Adrenal gland (tissue), 12 donors: ENCODE measurements around the gene ADCK1. TPM values are rescaled to one million over a fixed set of nuclear protein-coding genes. Genes with fewer than 3 reads are reported as not detected.

Experiments
- DNase-seq, 7 donors: peaks; one replicate each; pipeline ENCODE4 v3.0.0-alpha.2; 2019 to 2020
- H3K27ac ChIP-seq, 5 donors: fragments of 200-600 bp; sonication (generic) in 4 of 5; 1 replicate in 3 of 5; 2 replicates in 2 of 5; pipeline versions ENCODE4 v1.5.1 to v1.8.0; 2016 to 2020; ENCODE audit warnings: mild to moderate bottlenecking in 1 of 5
- H3K27me3 ChIP-seq: fragments of 200-600 bp; 2 replicates; pipeline ENCODE4 v1.8.0; 2021
- H3K36me3 ChIP-seq, 2 donors: fragments of 200-600 bp; replicated peaks in 1 of 2; 1 replicate in 1 of 2; 2 replicates in 1 of 2; pipeline versions ENCODE4 v1.5.1 to v1.8.0; 2018 to 2022
- H3K4me1 ChIP-seq, 2 donors: fragments of 200-600 bp; replicated peaks in 1 of 2; 1 replicate in 1 of 2; 2 replicates in 1 of 2; pipeline versions ENCODE4 v1.5.1 to v1.8.0; 2018 to 2021
- H3K4me3 ChIP-seq, 4 donors: fragments of 200-600 bp; sonication (generic) in 3 of 4; one replicate each; pipeline ENCODE4 v1.5.1; 2016 to 2018
- H3K9me3 ChIP-seq, 3 donors: fragments of 200-600 bp; sonication (generic) in 1 of 3; replicated peaks in 1 of 3; 1 replicate in 2 of 3; 2 replicates in 1 of 3; pipeline versions ENCODE4 v1.5.1 to v1.8.0; 2016 to 2021
- CTCF ChIP-seq, 6 experiments: fragments of 450-650 bp in 4 of 6; fragments of 200-600 bp in 2 of 6; sonication (generic) in 1 of 6; IDR thresholded peaks; 1 replicate in 5 of 6; 2 replicates in 1 of 6; pipeline versions ENCODE4 v1.5.1 to v1.8.0; 2016 to 2021; ENCODE audit warnings: antibody characterized with exemption in 6 of 6, mild to moderate bottlenecking in 2 of 6, moderate library complexity in 1 of 6
- POLR2A ChIP-seq, 2 donors: fragments of 450-650 bp; IDR thresholded peaks; one replicate each; pipeline ENCODE4 v1.6.1; 2017; ENCODE audit warnings: antibody characterized with exemption in 2 of 2, mild to moderate bottlenecking in 2 of 2, moderate library complexity in 1 of 2
- WGBS, 4 donors: extraction: QIAGEN DNeasy Blood & Tissue Kit in 2 of 4; methylation state at CpG; one replicate each; pipeline versions ENCODE4 v1.1.5 to v1.1.7; 2013 to 2017; 5-methylcytosine and 5-hydroxymethylcytosine counted together
- intact Hi-C, 2 donors: fragments of 100-400 bp; cut with DNase I; formaldehyde crosslinking; loops; one replicate each; pipeline versions ENCODE4 v1.14.1 to v1.15.0; 2022 to 2023
- polyA plus RNA-seq, 3 donors: library from polyadenylated mRNA; stranded (reverse); fragments of 200-250 nt in 2 of 3; fragments of 350-450 nt in 1 of 3; fragmentation: Illumina TruSeq in 1 of 3; extraction: RNeasy Lipid Tissue Mini Kit (QIAGEN cat#74804) in 1 of 3; gene quantifications; one replicate each; pipeline ENCODE4 v1.2.3, GENCODE V29; 2013 to 2014
- total RNA-seq, 9 donors: library from RNA; depleted of rRNA in 4 of 9; stranded (reverse); fragments of >200 nt in 4 of 9; fragments of 120-200 nt in 1 of 9; fragmentation: NEBNext Ultra II Directional in 1 of 9; extraction: Animal tissue kit (Norgen Biotek cat#: 25700) in 1 of 9; gene quantifications; one replicate each; pipeline versions ENCODE4 v1.1.0 to v1.2.4, GENCODE V29; 2013 to 2023
- donor health status: healthy with polysubstance abuse.
- donor health status: Bipolar disorder and iron deficiency.
- donor health status: DM: yes; HTN: yes; CAD: no.
- donor health status: DM: no; HTN: no; CAD: no.
- donor health status: DM: no; HTN: no; CAD: no.
- donor health status: DM: yes; HTN: yes; CAD: no.

The ADCK1 gene
- total and polyA plus RNA-seq, 12 donors = 5.2 to 18.1 (median 9.9) TPM

GRCh38 chr14:77967110-77967509 is 167.2 kb downstream of the ADCK1 start:
- TF ChIP-seq POLR2A (IDR thresholded peaks at IDR 0.05) = no peak
- no peak for TF ChIP-seq CTCF (IDR thresholded peaks at IDR 0.05)
- peaks cover 0 to 4% of the 10 kb centered on the region in 2 donors for H3K4me1 ChIP-seq
- no peaks in the 10 kb centered on the region for H3K36me3 ChIP-seq
- WGBS, 4 donors = 75 to 97% (median 87%) methylated on average over 1 of the region's 1 CpG
- intact Hi-C loops = no loop called here
- no peak overlapping the region for H3K4me3 ChIP-seq
- H3K9me3 ChIP-seq = no peaks in the 10 kb centered on the region
- no peak overlapping the region for H3K27ac ChIP-seq
- no peak for DNase-seq
- H3K27me3 ChIP-seq = no peaks in the 10 kb centered on the region

DNA sequence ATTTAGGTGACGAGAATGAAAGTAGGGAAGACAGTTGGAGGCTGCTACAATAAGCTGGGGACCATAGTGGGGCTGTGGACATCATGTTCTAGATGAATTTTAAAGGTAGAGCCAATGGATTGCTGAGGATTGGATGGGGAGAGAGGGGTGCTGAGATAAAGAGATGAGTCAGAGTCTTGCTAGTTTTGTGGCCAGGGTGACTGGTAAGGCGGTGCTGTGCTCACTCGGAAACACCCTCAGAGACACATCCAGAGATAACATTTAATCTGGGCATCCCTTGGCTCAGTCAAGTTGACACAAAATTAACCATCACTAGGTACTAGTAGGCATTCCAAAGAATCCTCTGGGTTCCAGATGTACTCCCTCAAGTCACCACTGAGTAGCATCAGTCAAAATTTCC is 170.7 kb downstream of the ADCK1 start:
- TF ChIP-seq CTCF (IDR thresholded peaks at IDR 0.05) = no peak
- TF ChIP-seq POLR2A (IDR thresholded peaks at IDR 0.05) = no peak
- DNase-seq = no peak
- intact Hi-C loops = no loop called here

DNA sequence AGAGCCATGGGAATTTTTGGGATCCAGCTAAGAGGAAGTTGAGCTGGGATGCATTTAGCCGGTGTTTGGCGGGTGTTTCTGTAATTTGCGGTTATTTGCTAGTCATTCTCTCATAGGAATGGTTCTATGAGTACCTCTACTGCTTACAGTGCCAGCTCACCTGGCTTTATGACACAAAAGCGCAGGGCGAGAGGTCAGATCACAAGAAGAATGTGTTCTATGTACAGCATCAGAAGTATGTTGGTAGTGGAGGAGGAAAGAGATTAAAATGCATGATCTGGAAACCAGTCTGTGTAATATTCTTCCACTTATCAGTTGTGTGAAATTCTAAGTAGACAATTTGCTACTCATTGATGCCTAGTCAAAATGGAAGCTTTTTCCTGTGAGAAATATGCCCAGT is 173.3 kb downstream of the ADCK1 start:
- no peak for DNase-seq
- H3K9me3 ChIP-seq = no peaks in the 10 kb centered on the region
- no peak overlapping the region for H3K27ac ChIP-seq
- H3K4me3 ChIP-seq = no peak overlapping the region
- TF ChIP-seq CTCF (IDR thresholded peaks at IDR 0.05) (no peak), POLR2A (IDR thresholded peaks at IDR 0.05) (no peak)
- no peaks in the 10 kb centered on the region for H3K36me3 ChIP-seq
- H3K27me3 ChIP-seq = no peaks in the 10 kb centered on the region
- H3K4me1 ChIP-seq = no peaks in the 10 kb centered on the region
- intact Hi-C loops = no loop called here
- 93 to 95% (median 94%) methylated on average over 5 of the region's 5 CpGs for WGBS, 4 donors

More for the DNA sequence above, 170.7 kb downstream of the ADCK1 start:
- H3K27ac ChIP-seq = no peak overlapping the region
- no peaks in the 10 kb centered on the region for H3K9me3 ChIP-seq
- no peaks in the 10 kb centered on the region for H3K36me3 ChIP-seq
- WGBS, 4 donors = 78 to 85% (median 84%) methylated on average over 3 of the region's 3 CpGs
- H3K4me3 ChIP-seq = no peak overlapping the region
- no peaks in the 10 kb centered on the region for H3K27me3 ChIP-seq
- peaks cover 0 to 1% of the 10 kb centered on the region in 2 donors for H3K4me1 ChIP-seq

DNA sequence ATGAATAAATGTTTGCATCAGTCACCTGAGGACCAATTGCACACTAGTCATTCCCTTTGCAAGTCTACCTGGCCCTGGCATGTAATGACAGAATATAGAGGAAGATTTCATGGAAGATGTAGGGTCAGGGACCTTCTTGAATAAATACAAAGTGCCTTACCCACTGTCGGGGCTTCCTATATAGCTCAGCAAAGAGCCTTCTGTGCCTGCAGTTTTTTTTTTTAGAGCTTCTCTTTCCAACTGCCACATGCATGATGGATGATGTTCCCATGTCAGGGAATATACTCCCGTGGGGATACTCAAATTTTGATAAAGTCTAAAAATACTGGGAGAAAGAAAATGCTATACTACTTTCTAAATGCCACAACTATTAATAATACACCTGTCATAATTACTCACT is 176.7 kb downstream of the ADCK1 start:
- WGBS, 4 donors = 26 to 34% (median 29%) methylated on average over 2 of the region's 2 CpGs
- TF ChIP-seq CTCF (IDR thresholded peaks at IDR 0.05) (no peak), POLR2A (IDR thresholded peaks at IDR 0.05) (no peak)

More for the DNA sequence above, 176.7 kb downstream of the ADCK1 start:
- no peaks in the 10 kb centered on the region for H3K36me3 ChIP-seq
- H3K27ac ChIP-seq = no peak overlapping the region
- DNase-seq = no peak
- no peak overlapping the region for H3K4me3 ChIP-seq
- no peaks in the 10 kb centered on the region for H3K9me3 ChIP-seq
- intact Hi-C loops = no loop called here
- H3K4me1 ChIP-seq = no peaks in the 10 kb centered on the region
- H3K27me3 ChIP-seq = no peaks in the 10 kb centered on the region
